Islet of Langerhans (tissue), 1 donor: ENCODE results near the gene TBC1D1.
"Not testable (repeated sequence)": the region's sequence is repeated elsewhere in the genome, so short reads cannot be mapped to it uniquely, and the experiment has no call there.

Experiments used
- FAIRE-seq: peaks from one replicate; lab custom pipeline; 2011; peaks lifted over from hg19 to GRCh38; lab: Jason Lieb, UNC

The TBC1D1 gene

GRCh38 chr4:38016698-38017097 lies 125.8 kb downstream of the TBC1D1 start:
- FAIRE-seq: no peak

DNA sequence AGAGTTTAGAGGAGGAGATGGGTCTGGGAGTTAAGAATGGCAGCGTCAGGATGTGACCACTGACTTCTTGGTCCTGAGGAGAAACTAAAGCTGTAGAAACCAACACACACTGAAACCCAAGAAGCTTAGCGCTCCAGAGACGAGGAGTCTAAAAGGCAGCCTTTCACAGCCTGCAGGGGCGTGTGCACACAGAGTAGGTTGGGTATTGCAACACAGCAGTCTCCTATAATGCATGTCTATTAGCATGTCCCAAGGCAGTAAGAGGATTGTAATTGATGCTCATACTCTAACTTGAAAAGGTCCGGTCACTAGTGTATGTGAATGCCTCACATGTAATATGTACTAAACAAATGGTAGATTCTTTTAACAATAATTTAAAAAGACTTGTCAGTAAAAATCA lies 126.7 kb downstream of the TBC1D1 start:
- no peak for FAIRE-seq

- FAIRE-seq: no peak
Observed at GRCh38 chr4:38020386-38020785, 129.5 kb downstream of the TBC1D1 start.

DNA sequence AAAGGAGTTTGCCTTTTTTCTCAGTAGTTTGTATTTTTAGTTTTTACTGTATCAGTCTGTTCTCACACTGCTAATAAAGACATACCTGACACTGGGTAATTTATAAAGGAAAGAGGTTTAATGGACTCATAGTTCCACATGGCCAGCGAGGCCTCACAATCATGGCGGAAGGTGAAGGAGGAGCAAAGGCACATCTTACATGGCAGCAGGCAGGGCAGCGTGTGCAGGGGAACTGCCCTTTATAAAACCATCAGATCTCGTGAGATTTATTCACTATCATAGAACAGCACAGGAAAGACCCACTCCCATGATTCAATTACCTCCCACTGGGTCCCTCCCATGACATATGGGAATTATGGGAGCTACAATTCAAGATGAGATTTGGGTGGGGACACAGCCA lies 130.1 kb downstream of the TBC1D1 start:
- FAIRE-seq: not testable (repeated sequence)

DNA sequence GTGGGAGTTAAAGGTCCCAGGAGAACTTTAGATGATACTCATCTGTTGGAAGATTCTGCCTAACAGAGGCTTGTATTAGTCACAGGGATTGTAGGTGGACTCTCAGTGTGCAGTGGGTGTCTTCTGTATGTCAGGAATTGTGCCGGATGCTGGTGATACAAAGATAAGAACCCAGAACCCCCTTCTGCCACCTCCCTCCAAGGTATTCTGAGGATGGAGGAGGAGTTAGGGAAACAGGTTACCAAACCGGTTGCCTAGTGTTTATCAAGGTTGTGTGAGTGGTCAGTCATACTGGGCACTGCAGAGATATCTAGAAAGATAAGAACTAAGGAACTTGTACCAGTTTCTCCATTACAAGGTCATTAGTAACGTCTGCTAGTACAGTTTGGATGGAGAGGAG lies 130.9 kb downstream of the TBC1D1 start:
- FAIRE-seq: no peak

GRCh38 chr4:38023347-38024205 lies 132.7 kb downstream of the TBC1D1 start:
- no peak for FAIRE-seq

DNA sequence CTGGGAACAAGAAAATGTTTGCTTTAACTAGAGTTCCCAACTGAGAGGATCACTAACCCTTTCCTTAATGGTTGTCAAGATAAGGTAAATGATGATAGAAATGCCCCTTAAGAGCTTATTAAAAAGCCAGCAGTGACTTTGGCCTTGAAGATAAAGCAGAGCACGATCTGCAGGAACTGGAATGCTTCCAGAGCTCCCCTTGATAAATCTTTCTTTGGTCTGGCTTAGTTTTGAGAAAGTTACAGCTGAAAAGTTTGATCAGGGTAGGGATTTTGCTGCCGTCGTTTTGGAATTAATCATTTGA lies 133.3 kb downstream of the TBC1D1 start:
- no peak for FAIRE-seq

DNA sequence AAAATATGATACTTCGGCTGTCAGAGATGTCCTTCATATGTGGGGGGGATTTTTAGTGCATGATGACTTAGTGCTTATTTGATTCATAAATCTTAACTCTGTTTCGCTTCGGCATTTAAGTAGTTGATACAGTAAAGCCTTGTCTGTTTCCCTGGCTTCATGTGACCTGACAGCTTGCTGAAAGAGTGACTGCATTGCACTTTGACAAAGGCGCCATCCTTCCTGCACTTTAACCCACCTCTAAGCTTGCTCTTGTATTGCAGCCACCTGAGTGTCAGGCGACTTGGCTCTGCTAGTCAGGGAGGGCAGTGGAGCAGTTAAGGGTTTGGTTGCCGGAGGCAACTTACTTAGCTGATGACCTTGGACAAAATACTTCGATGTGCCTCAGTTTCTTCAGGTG lies 134.8 kb downstream of the TBC1D1 start:
- no peak for FAIRE-seq

DNA sequence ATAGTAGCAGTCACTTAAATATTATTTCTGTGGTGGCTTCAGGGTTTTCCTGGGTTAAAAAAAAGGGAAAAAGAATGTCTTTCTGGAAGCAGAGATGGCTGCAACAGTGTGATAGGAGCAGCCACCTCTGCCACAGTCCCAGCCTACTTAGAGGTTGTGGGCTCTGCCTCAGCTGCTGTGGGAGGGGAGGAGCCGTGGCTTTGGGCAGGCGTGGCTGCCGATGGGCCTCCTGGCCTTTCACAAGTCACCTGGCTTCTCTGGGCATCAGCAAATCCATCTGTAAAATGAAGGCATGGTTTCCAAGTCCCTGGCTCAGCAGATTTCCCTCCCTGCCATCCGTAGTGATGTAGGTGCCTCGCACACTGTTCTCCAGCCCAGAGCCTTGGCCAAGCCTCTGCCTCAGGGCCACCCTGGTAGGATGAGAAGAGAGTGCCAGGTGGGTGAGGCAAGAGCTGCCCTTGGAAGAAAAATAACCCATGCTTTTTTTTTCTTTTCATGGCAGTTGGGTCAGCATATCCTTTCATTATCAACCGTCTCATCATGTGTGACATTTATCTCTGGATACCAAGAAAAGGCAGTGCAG lies 135.4 kb downstream of the TBC1D1 start:
- no peak for FAIRE-seq

DNA sequence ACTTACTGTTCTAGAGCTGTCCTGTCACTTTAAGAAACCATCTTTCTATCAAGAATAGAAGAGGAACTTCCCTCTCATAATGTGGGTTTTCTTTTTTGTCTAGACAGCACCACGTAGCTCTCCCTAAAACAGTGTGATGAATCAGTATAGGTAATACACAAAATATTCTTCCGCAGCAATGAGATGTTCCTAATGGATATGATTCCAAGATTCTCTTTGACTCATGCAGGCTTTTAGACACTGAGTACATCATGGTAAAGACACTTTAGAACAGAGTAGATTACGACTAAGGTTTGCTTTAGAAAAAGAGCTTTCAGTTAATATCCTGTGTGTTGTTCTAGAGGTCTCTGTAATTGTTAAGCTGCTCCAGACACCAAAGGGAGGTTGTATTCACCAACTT lies 139.1 kb downstream of the TBC1D1 start:
- no peak for FAIRE-seq

DNA sequence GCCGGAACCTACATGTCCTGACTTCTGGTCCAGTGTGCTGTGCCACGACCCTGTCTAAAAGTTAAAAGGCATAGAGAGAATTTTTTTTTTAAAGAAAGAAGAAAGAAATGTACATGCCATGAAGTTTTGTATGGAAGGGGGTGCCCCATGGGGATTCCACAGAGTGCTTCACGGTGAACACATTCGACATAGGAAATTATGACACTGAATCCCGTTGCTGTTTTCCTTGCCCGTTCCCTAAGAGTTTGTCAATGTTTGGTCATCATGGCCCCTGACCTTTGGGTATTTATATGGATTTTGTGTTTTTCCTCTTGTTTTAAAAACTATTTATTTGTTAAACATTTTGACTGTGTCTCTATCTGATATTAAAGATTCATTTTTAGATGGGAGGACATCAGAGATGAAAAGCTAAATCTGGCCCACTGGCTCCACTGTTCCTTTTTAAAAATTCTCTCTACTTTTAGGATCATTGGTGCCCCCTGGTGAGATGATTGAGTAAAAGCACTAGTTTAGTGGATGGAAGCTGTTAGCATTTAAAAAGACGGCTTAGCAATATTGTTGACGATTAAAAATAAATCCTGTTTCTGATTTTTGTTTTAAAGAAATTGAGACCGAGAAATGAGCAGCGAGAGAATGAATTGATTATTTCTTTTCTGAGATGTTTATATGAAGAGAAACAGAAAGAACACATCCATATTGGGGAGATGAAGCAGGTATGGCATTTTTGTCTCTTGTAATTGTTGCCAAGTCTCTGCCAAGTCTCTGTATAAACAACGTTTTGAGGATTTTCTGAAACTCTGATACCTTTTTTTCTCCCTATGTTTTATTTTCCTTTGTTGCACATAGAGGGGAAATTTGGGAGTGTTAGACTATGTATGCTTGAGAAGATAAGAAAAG lies 144.3 kb downstream of the TBC1D1 start:
- FAIRE-seq: peak; percentile 100

DNA sequence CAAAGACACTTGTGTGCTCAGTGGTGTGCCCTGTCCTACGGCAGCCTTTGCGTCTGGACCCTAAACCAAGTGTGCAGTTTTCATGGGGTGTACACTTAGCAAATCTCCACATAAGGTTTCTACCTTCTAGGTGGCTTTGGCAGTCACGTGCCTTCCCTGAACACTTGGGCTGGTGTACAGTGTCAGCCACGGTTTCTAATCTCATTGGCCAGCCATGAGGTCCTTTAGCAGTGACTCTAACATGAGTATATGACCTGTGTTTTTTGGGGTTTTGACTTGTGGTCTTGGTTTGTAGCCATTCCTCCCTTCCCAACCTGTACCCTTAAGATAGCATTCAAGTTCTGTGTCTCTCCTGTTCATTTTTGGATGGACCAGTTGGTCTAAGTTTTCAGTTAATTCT lies 145.7 kb downstream of the TBC1D1 start:
- no peak for FAIRE-seq

- FAIRE-seq: no peak
Observed at GRCh38 chr4:38037612-38038011, 146.7 kb downstream of the TBC1D1 start.

GRCh38 chr4:38040619-38041018 lies 149.7 kb downstream of the TBC1D1 start:
- no peak for FAIRE-seq

DNA sequence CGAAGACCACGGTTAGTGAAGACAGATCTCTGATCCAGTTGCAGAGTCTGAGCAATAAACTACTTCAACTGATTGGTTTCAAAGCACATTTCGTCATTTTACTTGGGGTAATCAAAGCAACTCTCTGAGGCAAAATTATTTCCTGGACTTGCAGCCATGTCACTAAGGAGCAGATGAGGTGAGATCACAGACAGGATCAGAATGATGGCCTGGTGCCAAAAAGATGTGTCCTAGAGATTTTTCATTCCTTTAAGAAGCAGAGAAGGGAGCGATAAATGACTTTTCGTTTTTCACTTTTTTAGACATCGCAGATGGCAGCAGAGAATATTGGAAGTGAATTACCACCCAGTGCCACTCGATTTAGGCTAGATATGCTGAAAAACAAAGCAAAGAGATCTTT lies 153.2 kb downstream of the TBC1D1 start:
- FAIRE-seq: no peak

DNA sequence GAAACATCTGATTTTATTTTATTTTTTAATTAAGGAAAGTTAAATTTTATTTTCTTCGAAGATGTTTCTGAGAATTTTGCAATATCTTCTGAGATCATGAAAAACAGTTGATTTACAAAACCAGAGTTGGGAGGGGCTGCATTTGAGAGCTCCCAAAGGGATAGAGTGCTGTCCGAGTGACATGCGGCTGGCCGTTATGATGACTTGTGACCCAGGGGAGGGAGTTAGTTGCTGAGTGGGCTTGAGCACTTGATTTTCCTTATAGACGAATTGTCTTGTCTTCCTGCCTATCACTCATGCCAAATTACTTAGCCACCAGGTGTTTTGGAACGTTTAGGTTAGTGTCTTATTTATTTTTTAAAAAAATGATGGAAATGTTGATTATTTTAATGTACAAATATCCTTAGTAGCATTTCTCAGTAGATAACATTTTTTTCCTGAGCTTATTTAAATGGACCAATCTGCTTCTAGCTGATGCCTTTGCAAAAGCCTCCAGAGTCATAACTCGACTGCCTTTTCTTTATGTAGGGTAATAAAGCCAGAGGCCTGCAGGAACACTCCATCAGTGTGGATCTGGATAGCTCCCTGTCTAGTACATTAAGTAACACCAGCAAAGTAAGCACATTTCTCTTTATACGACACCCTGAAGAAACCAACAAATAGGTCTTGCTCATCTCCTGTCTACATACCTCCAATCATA lies 154.6 kb downstream of the TBC1D1 start:
- FAIRE-seq: no peak

DNA sequence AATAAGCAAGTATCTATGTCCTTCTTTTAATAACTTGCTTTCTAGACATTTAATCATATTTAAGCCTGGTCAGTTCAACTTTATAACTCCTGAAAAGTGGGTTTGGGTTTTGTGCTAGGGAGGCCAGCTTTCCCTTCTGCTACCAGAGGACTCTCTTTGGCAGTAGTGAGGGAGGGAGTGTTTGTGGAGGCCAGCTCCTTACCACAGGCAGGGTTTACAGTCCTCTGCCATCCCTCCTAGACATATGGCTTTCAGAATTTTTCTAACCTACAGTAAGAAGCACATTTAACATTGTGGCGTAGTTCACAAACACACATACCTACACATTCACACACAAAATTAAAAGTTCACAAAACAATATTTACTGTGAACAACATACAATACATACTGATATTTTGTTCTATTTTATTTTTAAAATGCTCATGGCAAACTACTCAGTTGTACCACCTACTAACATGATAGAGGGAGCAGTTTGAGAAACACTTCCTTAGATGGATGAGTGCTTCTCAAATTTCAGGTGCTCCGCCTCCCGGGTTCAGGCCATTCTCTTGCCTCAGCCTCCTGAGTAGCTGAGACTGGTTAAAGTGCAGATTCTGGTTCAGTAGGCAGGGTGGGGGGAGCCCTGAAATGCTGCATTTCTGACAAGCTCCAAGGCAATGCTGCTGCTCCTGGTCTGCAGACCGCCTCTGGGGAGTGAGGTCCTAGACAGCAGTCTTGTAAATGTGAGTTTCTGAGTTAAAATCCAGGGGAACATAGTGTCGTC lies 156.0 kb downstream of the TBC1D1 start:
- no peak for FAIRE-seq

DNA sequence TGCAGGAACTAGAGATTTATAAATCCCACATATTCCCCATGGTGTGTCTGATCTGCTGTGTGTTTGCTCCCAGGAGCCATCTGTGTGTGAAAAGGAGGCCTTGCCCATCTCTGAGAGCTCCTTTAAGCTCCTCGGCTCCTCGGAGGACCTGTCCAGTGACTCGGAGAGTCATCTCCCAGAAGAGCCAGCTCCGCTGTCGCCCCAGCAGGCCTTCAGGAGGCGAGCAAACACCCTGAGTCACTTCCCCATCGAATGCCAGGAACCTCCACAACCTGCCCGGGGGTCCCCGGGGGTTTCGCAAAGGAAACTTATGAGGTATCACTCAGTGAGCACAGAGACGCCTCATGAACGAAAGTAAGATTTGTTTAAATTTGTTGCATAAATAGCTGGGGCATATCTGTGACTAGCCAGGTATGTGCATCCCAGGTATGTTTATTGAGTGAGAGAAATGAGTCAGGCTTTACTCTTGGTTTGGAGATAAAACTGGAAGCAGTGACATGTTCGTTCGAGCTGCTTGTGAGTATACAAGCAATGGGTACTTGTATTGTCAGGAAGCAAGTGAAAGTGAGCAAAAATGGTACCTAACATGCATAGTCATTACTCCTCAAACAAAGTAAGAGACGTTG lies 158.8 kb downstream of the TBC1D1 start:
- no peak for FAIRE-seq

DNA sequence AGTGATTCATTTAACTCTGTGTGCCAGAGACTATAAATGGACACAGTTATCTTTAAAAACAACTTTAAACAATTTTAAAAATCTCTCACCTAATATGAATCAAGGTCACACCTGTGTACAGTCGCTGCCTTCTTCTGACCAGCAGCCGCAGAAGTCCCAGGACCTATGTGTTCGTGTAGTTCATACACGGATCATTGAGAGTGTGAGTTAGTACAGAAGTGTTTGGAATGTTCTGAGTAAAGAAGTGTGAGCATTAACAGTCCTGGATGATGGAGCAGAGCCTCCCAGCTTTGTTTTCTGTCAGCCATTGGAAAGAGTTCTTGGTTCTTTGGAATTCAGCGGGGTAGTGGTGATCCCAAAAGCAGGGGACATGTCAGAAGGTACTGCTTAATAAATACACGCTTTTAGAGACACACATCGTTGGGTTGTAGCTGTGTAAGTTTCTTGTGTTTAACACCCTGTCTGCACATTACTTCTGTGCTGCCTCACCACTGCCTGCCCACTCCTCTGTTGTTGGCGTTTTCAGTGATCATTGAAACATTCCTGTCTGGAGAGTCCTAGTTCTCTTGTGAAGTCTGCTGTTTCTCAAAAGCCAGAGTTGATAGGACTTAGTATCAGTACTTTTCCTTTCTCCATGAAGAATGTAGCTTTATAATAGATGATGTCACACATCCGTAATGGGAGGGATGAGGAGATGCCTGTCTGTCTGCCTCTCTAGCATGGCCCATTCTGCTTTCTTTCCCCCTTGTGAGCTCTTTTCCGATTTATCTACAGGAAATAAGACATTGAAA lies 159.9 kb downstream of the TBC1D1 start:
- FAIRE-seq: no peak

DNA sequence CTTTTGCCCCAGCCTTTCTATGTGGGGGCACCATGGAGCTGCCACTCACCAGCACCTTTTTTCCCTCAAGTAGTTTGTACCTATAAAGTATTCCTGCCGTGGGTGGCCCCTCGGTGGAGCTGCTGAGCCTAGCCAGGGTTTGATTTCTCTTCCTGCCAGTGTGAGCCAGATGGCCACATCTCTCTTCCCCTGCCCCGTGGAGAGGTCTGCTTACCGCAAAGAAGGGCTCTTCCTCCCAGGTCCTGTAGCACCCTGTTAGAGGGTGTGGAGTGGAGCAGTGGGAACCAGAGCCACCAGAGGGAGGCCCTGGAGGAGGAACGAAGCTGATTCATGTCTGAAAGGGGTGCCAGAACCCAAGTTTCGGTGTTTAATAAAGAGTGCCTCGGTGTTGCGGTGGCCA lies 164.7 kb downstream of the TBC1D1 start:
- FAIRE-seq: no peak
